K562 (cell line): ENCODE data around the gene RPS2. TPM values are rescaled to one million over a fixed set of nuclear protein-coding genes. Genes with fewer than 3 reads are reported as not detected.

Experiments used
- ATAC-seq: fragments of 200-7000 bp; cut with Tn5 transposase; 3 replicates; pipeline ENCODE4 v1.9.1; 2020; ENCODE audit warnings: moderate library complexity
- BruUV-seq: library from RNA; stranded (reverse); fragments of 400-500 nt; replicated peaks from 2 replicates; lab custom pipeline; 2021; lab: Mats Ljungman, UMichigan
- CTCF ChIA-PET: fragments of 300-600 bp; formaldehyde crosslinking; extraction: SDS; loops from one replicate; lab custom pipeline; 2021; ENCODE audit warnings: low intra/inter-chr PET ratio; lab: Yijun Ruan, JAX
- POLR2A ChIA-PET: fragments of 300-600, 350-650 bp; sonication (Branson Sonifier 250); formaldehyde crosslinking; extraction: SDS; loops from one replicate; lab custom pipeline; 2021; ENCODE audit warnings: antibody characterized with exemption, inconsistent platforms; lab: Yijun Ruan, JAX
- DNase-seq, 4 experiments: peaks; one replicate each; pipeline versions ENCODE4 v3.0.0 to v3.0.0-alpha.2; 2011 to 2018; ENCODE audit warnings: low spot score in 3 of 4, mixed read lengths in 3 of 4; ENCODE audit errors: extremely low read depth in 1 of 4
- FAIRE-seq: peaks from 2 replicates; lab custom pipeline; 2011; peaks lifted over from hg19 to GRCh38; lab: Jason Lieb, UNC
- H2AFZ ChIP-seq: 2 replicates; pipeline ENCODE4 v1.6.0; 2011; ENCODE audit warnings: low read depth, low read length, control low read depth, inconsistent platforms
- H3K27ac ChIP-seq: fragments of 200-600 bp; 3 replicates; pipeline ENCODE4 v1.8.0; 2011; ENCODE audit warnings: low read depth, mild to moderate bottlenecking, control low read depth, inconsistent platforms, low read length, moderate library complexity, mixed read lengths; ENCODE audit errors: extremely low read depth
- H3K27me3 ChIP-seq, 2 experiments: fragments of 300-600 bp in 1 of 2; 2 replicates in 1 of 2; 3 replicates in 1 of 2; pipeline versions ENCODE4 v1.6.0 to v1.8.0; 2011; ENCODE audit warnings: inconsistent platforms in 2 of 2, low read length in 2 of 2, mild to moderate bottlenecking in 1 of 2, mixed read lengths in 1 of 2, moderate library complexity in 1 of 2; ENCODE audit not compliant: control insufficient read depth in 2 of 2, insufficient read depth in 2 of 2
- H3K36me3 ChIP-seq: fragments of 300-600 bp; 3 replicates; pipeline ENCODE4 v1.8.0; 2011; ENCODE audit warnings: mild to moderate bottlenecking, low read length, inconsistent platforms; ENCODE audit not compliant: control insufficient read depth, insufficient read depth
- H3K4me1 ChIP-seq, 2 experiments: fragments of 200-600 bp in 1 of 2; replicated peaks in 1 of 2; 2 replicates in 1 of 2; 3 replicates in 1 of 2; pipeline versions ENCODE4 v1.5.1 to v1.8.0; 2011; ENCODE audit warnings: inconsistent platforms in 2 of 2, low read length in 2 of 2, mild to moderate bottlenecking in 1 of 2, mixed read lengths in 1 of 2, moderate library complexity in 1 of 2; ENCODE audit not compliant: control insufficient read depth in 2 of 2, insufficient read depth in 2 of 2
- H3K4me2 ChIP-seq: 2 replicates; pipeline ENCODE4 v1.6.1; 2011; ENCODE audit warnings: low read length, control low read depth, inconsistent platforms, mixed read lengths; ENCODE audit not compliant: insufficient read depth
- H3K4me3 ChIP-seq: fragments of 200-600 bp; sonication (generic), shearing (Covaris generic); 2 replicates; pipeline ENCODE4 v1.5.1; 2016; ENCODE audit warnings: control low read depth, inconsistent platforms
- H3K79me2 ChIP-seq: fragments of 200-600 bp; 3 replicates; pipeline ENCODE4 v1.8.0; 2011; ENCODE audit warnings: low read length, inconsistent platforms; ENCODE audit not compliant: control insufficient read depth, insufficient read depth
- H3K9ac ChIP-seq, 2 experiments: 2 replicates each; pipeline versions ENCODE4 v1.6.0 to v1.6.1; 2011; ENCODE audit warnings: low read depth in 2 of 2, low read length in 2 of 2, control low read depth in 1 of 2, inconsistent platforms in 1 of 2, mild to moderate bottlenecking in 1 of 2, mixed read lengths in 1 of 2; ENCODE audit not compliant: insufficient read depth in 1 of 2
- H3K9me1 ChIP-seq: one replicate; pipeline ENCODE4 v1.6.0; 2011; ENCODE audit warnings: inconsistent platforms, mild to moderate bottlenecking, low read length, moderate library complexity; ENCODE audit not compliant: control insufficient read depth, insufficient read depth
- H3K9me3 ChIP-seq: replicated peaks from 2 replicates; pipeline ENCODE4 v1.5.1; 2011; ENCODE audit warnings: low read depth, low read length, inconsistent platforms; ENCODE audit not compliant: control insufficient read depth, insufficient read depth
- H4K20me1 ChIP-seq: replicated peaks from 2 replicates; pipeline ENCODE4 v1.6.1; 2011; ENCODE audit warnings: low read length, inconsistent platforms, mixed read lengths; ENCODE audit not compliant: control insufficient read depth, insufficient read depth
- CCNT2 ChIP-seq: IDR thresholded peaks from 2 replicates; pipeline ENCODE4 v1.6.1; 2011; ENCODE audit warnings: borderline replicate concordance, low read depth, mild to moderate bottlenecking, moderate library complexity, mixed read lengths, low read length; ENCODE audit not compliant: insufficient read length; ENCODE audit errors: extremely low read depth
- DPF2 ChIP-seq: fragments of 450-650 bp; IDR thresholded peaks from 2 replicates; pipeline ENCODE4 v1.6.1; 2016
- HNRNPH1 ChIP-seq: fragments of 200-400 bp; formaldehyde crosslinking; optimal IDR thresholded peaks from 2 replicates; pipeline ENCODE3; 2017; ENCODE audit warnings: low read depth, mild to moderate bottlenecking, low read length, moderate library complexity
- MECOM ChIP-seq: fragments of 250-450 bp; sonication (Bioruptor Pico); IDR thresholded peaks from 2 replicates; pipeline ENCODE4 v1.8.0; 2022; ENCODE audit warnings: inconsistent platforms
- MEF2A ChIP-seq: IDR thresholded peaks from 2 replicates; pipeline ENCODE4 v1.6.1; 2011; ENCODE audit warnings: low read depth, mild to moderate bottlenecking, low read length, moderate library complexity; ENCODE audit not compliant: control insufficient read depth
- NCOR1 ChIP-seq: fragments of 450-650 bp; IDR thresholded peaks from 2 replicates; pipeline ENCODE4 v1.6.1; 2016; ENCODE audit warnings: mild to moderate bottlenecking, moderate library complexity
- NR2C1 ChIP-seq, 2 experiments: fragments of 450-650 bp; IDR thresholded peaks; 2 replicates each; pipeline ENCODE4 v1.6.1; 2017; ENCODE audit warnings: mild to moderate bottlenecking in 2 of 2, antibody characterized with exemption in 1 of 2, inconsistent platforms in 1 of 2, missing compliant biosample characterization in 1 of 2, missing genetic modification characterization in 1 of 2
- POLR3G ChIP-seq: IDR thresholded peaks from 2 replicates; pipeline ENCODE4 v1.6.1; 2011; ENCODE audit not compliant: insufficient read length, insufficient replicate concordance; ENCODE audit errors: extremely low read depth
- SMARCB1 ChIP-seq: IDR thresholded peaks from 2 replicates; pipeline ENCODE4 v1.6.1; 2011; ENCODE audit warnings: improper control_type of control experiment, low read depth; ENCODE audit not compliant: insufficient read length
- TAF7 ChIP-seq: fragments of 450-650 bp; IDR thresholded peaks from 2 replicates; pipeline ENCODE4 v1.6.1; 2016; ENCODE audit warnings: missing genetic modification characterization, missing compliant biosample characterization
- ZBTB17 ChIP-seq: fragments of 450-650 bp; formaldehyde crosslinking; IDR thresholded peaks from 2 replicates; pipeline ENCODE4 v1.4.0; 2020; ENCODE audit warnings: mild to moderate bottlenecking
- WGBS: fragments of 100-300 bp; shearing (Covaris generic); methylation state at CpG from one replicate; pipeline ENCODE4 v1.1.6; 2016; ENCODE audit warnings: low coverage, mixed read lengths; ENCODE audit not compliant: insufficient coverage; ENCODE audit errors: missing lambda C conversion rate; 5-methylcytosine and 5-hydroxymethylcytosine counted together
- in situ Hi-C: fragments of 300-500 bp; cut with MboI; formaldehyde crosslinking; loops from 4 replicates; pipeline ENCODE4 v1.15.0; 2018; ENCODE audit warnings: inconsistent platforms, mixed read lengths
- intact Hi-C: fragments of 100-400 bp; cut with micrococcal nuclease; formaldehyde crosslinking; loops from 2 replicates; pipeline ENCODE4 v1.14.2; 2022
- polyA plus RNA-seq, 8 experiments: library from polyadenylated mRNA; depleted of rRNA in 4 of 8; stranded (reverse) in 5 of 8; unstranded in 3 of 8; fragments of >200 nt; fragmentation: Nextera tagmentation in 2 of 8; fragmentation: Illumina TruSeq in 1 of 8; extraction: Ambion mirVana in 2 of 8; extraction: Trizol in 1 of 8; gene quantifications; 2 replicates each; pipeline versions ENCODE4 v1.2.1 to v1.2.3, GENCODE V29; 2011 to 2014; ENCODE audit warnings: inconsistent platforms in 1 of 8, missing spikeins in 1 of 8
- total RNA-seq, 7 experiments: library from RNA; depleted of rRNA in 6 of 7; stranded (reverse); fragments of >200 nt in 6 of 7; fragmentation: Illumina TruSeq in 2 of 7; extraction: Trizol in 2 of 7; gene quantifications; 2 replicates each; pipeline versions ENCODE4 v1.2.1 to v1.2.3, GENCODE V29; 2011 to 2021; ENCODE audit warnings: low replicate concordance in 1 of 7
- TF ChIP-seq, protein P1 (sequence below): fragments of 450-650 bp; formaldehyde crosslinking; IDR thresholded peaks from 2 replicates; pipeline ENCODE4 v1.4.0; 2020; ENCODE audit warnings: mild to moderate bottlenecking, moderate library complexity
- TF ChIP-seq, protein P2 (sequence below): fragments of 450-650 bp; IDR thresholded peaks from 2 replicates; pipeline ENCODE4 v1.6.1; 2017; ENCODE audit warnings: antibody characterized with exemption, mild to moderate bottlenecking
- TF ChIP-seq, protein P3 (sequence below): sonication (generic); formaldehyde crosslinking; IDR thresholded peaks from 2 replicates; pipeline ENCODE4 v1.8.0; 2022; ENCODE audit warnings: missing genetic modification reagents, mild to moderate bottlenecking, borderline replicate concordance

The RPS2 gene
- total and polyA plus RNA-seq, 9 of the 15 experiments (the other 6 are each of a cell fraction or from before 2014, with no cell fraction given) = 834 to 4,794 (median 3,793) TPM

DNA sequence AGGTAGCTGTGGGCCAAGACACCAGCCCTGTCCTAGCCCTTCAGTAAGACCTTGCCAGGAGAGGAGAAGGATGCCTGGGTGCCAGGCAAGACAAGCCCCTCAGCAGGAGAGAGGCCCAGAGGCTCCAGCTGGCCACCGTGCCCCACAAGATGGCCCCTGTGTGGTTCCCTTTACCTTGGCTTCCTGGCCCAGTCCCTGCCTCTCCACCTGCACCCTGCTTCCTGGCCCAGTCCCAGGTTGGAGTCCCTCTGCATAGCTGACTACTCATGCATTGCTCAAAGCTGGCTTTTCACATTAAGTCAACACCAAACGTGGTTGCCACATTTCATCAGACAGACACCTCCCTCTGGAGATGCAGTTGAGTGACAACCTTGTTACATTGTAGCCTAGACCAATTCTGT lies 29.1 kb upstream of the RPS2 start:
- H3K9me3 ChIP-seq = no peaks in the 10 kb centered on the region
- intact Hi-C loops = loop anchor here (2.0 kb wide), 1 partner anchor 15 kb away; the partner anchor contains the start of gene ZNF598
- peak overlapping the region; percentile 94; the same call in 2 of the 3 replicates for H3K27ac ChIP-seq
- peak overlapping the region; percentile 64 for H3K4me3 ChIP-seq
- in situ Hi-C loops = no loop called here
- H3K4me1 ChIP-seq = peaks cover 29 to 59% of the 10 kb centered on the region in 2 experiments
- no peaks in the 10 kb centered on the region for H3K27me3 ChIP-seq
- H2AFZ ChIP-seq = no peak overlapping the region
- H3K36me3 ChIP-seq = peaks cover 37% of the 10 kb centered on the region; the same call in 2 of the 3 replicates
- DNase-seq (peak in 1 of 4 experiments; percentile 45), ATAC-seq (peak; percentile 5), FAIRE-seq (no peak)
- whole genome bisulfite sequencing = 10% methylated on average over 2 of the region's 2 CpGs
- no peaks in the 10 kb centered on the region for H3K9me1 ChIP-seq
- no peaks in the 10 kb centered on the region; the same call in 1 of the 2 replicates for H4K20me1 ChIP-seq
- H3K79me2 ChIP-seq = peaks cover 31% of the 10 kb centered on the region
- CTCF ChIA-PET = no interaction called here
- POLR2A ChIA-PET = interaction anchor here (0.6 to 5.5 kb wide), 8 partner anchors 11 to 161 kb away, joined by 3 to 50 read pairs (median 4); partner anchors contain the start of genes RNF151, RPS2 and TRAF7
- H3K4me2 ChIP-seq = peak overlapping the region; percentile 87
- peak overlapping the region; percentile 80 to 96 for H3K9ac ChIP-seq
- BruUV-seq = TSS peak; percentile 57
- no peak for TF ChIP-seq NR2C1 (IDR thresholded peaks at IDR 0.05)
- 0 out of 2 replicates have a peak, but pooled peaks have one; percentile 52 for TF ChIP-seq NR2C1 (tag; IDR thresholded peaks at IDR 0.05)
- peak; percentile 64; the same call in 1 of the 2 replicates for TF ChIP-seq ZBTB17 (CRISPR knock-in tag)
- TF ChIP-seq NCOR1 = no peak
- no peak for TF ChIP-seq POLR3G
- TF ChIP-seq CCNT2 = no peak
- no peak for TF ChIP-seq HNRNPH1
- peak; percentile 73; the same call in 1 of the 2 replicates for TF ChIP-seq MECOM
- TF ChIP-seq, protein P1, sequence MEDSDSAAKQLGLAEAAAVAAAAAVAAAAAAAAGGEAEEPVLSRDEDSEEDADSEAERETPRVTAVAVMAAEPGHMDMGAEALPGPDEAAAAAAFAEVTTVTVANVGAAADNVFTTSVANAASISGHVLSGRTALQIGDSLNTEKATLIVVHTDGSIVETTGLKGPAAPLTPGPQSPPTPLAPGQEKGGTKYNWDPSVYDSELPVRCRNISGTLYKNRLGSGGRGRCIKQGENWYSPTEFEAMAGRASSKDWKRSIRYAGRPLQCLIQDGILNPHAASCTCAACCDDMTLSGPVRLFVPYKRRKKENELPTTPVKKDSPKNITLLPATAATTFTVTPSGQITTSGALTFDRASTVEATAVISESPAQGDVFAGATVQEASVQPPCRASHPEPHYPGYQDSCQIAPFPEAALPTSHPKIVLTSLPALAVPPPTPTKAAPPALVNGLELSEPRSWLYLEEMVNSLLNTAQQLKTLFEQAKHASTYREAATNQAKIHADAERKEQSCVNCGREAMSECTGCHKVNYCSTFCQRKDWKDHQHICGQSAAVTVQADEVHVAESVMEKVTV = no peak
- TF ChIP-seq, protein P2, sequence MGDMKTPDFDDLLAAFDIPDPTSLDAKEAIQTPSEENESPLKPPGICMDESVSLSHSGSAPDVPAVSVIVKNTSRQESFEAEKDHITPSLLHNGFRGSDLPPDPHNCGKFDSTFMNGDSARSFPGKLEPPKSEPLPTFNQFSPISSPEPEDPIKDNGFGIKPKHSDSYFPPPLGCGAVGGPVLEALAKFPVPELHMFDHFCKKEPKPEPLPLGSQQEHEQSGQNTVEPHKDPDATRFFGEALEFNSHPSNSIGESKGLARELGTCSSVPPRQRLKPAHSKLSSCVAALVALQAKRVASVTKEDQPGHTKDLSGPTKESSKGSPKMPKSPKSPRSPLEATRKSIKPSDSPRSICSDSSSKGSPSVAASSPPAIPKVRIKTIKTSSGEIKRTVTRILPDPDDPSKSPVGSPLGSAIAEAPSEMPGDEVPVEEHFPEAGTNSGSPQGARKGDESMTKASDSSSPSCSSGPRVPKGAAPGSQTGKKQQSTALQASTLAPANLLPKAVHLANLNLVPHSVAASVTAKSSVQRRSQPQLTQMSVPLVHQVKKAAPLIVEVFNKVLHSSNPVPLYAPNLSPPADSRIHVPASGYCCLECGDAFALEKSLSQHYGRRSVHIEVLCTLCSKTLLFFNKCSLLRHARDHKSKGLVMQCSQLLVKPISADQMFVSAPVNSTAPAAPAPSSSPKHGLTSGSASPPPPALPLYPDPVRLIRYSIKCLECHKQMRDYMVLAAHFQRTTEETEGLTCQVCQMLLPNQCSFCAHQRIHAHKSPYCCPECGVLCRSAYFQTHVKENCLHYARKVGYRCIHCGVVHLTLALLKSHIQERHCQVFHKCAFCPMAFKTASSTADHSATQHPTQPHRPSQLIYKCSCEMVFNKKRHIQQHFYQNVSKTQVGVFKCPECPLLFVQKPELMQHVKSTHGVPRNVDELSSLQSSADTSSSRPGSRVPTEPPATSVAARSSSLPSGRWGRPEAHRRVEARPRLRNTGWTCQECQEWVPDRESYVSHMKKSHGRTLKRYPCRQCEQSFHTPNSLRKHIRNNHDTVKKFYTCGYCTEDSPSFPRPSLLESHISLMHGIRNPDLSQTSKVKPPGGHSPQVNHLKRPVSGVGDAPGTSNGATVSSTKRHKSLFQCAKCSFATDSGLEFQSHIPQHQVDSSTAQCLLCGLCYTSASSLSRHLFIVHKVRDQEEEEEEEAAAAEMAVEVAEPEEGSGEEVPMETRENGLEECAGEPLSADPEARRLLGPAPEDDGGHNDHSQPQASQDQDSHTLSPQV = peak; percentile 93
- TF ChIP-seq TAF7 (tag) = no peak
- TF ChIP-seq, protein P3, sequence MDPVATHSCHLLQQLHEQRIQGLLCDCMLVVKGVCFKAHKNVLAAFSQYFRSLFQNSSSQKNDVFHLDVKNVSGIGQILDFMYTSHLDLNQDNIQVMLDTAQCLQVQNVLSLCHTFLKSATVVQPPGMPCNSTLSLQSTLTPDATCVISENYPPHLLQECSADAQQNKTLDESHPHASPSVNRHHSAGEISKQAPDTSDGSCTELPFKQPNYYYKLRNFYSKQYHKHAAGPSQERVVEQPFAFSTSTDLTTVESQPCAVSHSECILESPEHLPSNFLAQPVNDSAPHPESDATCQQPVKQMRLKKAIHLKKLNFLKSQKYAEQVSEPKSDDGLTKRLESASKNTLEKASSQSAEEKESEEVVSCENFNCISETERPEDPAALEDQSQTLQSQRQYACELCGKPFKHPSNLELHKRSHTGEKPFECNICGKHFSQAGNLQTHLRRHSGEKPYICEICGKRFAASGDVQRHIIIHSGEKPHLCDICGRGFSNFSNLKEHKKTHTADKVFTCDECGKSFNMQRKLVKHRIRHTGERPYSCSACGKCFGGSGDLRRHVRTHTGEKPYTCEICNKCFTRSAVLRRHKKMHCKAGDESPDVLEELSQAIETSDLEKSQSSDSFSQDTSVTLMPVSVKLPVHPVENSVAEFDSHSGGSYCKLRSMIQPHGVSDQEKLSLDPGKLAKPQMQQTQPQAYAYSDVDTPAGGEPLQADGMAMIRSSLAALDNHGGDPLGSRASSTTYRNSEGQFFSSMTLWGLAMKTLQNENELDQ (CRISPR knock-in tag) = no peak
- TF ChIP-seq MEF2A = no peak
- no peak for TF ChIP-seq DPF2
- no peak for TF ChIP-seq SMARCB1
